ENCODE measurements around the gene METTL25. TPM values are rescaled to one million over a fixed set of nuclear protein-coding genes. Genes with fewer than 3 reads are reported as not detected.

The METTL25 gene
- total RNA-seq, 1 experiment from 2014 or later: 11.6 TPM

- no peak overlapping the region for H4K91ac ChIP-seq (ENCODE audit: insufficient read length, low read depth, low read length)
- no peak overlapping the region for H3K4ac ChIP-seq (ENCODE audit: low read depth, low read length)
- H2BK12ac ChIP-seq (ENCODE audit: insufficient read length, low read depth, low read length): no peak overlapping the region
- H3K18ac ChIP-seq (ENCODE audit: insufficient read length, low read depth, low read length): no peak overlapping the region
- no peaks in the 10 kb centered on the region for H3K27me3 ChIP-seq (ENCODE audit: insufficient read depth, low read length)
- H2AFZ ChIP-seq (ENCODE audit: low read length): no peak overlapping the region
- H4K5ac ChIP-seq (ENCODE audit: insufficient read length, low read depth, low read length): no peak overlapping the region
- H3K79me1 ChIP-seq (ENCODE audit: insufficient read depth, low read depth, low read length, poor library complexity, severe bottlenecking): no peaks in the 10 kb centered on the region
- H3K27ac ChIP-seq (ENCODE audit: insufficient read length, low read depth, low read length): no peak overlapping the region
- Mint-ChIP-seq H3K36me3 (ENCODE audit: insufficient read depth in 1 of 3, low read depth in 3 of 3) (peaks cover 35 to 46% (median 36%) of the 10 kb centered on the region in 3 experiments), H3K27me3 (ENCODE audit: low read depth) (no peaks in the 10 kb centered on the region), H3K9me3 (peaks cover 12 to 26% of the 10 kb centered on the region in 2 experiments), H3K27ac (no peak overlapping the region), H3K4me1 (peaks cover 15 to 21% of the 10 kb centered on the region in 2 experiments), H3K4me3 (no peak overlapping the region)
- H3K56ac ChIP-seq (ENCODE audit: insufficient read length, low read depth, low read length): no peak overlapping the region
- no peaks in the 10 kb centered on the region for H3K4me1 ChIP-seq (ENCODE audit: insufficient read depth, low read length)
- no CpG with 5 or more reads among the region's 2 CpGs for WGBS (ENCODE audit: extremely low coverage, insufficient read length, low lambda C conversion rate)
- H2BK15ac ChIP-seq (ENCODE audit: low read depth, low read length): no peak overlapping the region
- no peak overlapping the region for H4K8ac ChIP-seq (replicated peaks; ENCODE audit: insufficient read length, low read depth, low read length)
- no peaks in the 10 kb centered on the region for H3K9me3 ChIP-seq (ENCODE audit: control insufficient read depth, low read depth, low read length)
- H3K79me2 ChIP-seq (ENCODE audit: insufficient read depth, low read length): no peaks in the 10 kb centered on the region
- no peak overlapping the region for H3K4me2 ChIP-seq (ENCODE audit: insufficient read depth, insufficient read length, low read length)
- H3K14ac ChIP-seq (ENCODE audit: insufficient read depth, low read length): no peak overlapping the region
- H4K20me1 ChIP-seq (ENCODE audit: control insufficient read depth, insufficient read depth, insufficient read length): no peaks in the 10 kb centered on the region
- no peak for DNase-seq
- H3K9ac ChIP-seq (ENCODE audit: extremely low read depth, insufficient read length, low read length): no peak overlapping the region
- H2BK5ac ChIP-seq (ENCODE audit: insufficient read length, low read length): no peak overlapping the region
- no peak overlapping the region for H3K23ac ChIP-seq (ENCODE audit: insufficient read length, low read depth, low read length)
- H2BK120ac ChIP-seq (ENCODE audit: low read depth, low read length, poor library complexity, severe bottlenecking): no peak overlapping the region
- no peak overlapping the region for H3T11ph ChIP-seq (ENCODE audit: low read length)
- H2BK20ac ChIP-seq (ENCODE audit: low read depth, low read length, poor library complexity, severe bottlenecking): no peak overlapping the region
- TF ChIP-seq, protein P1, sequence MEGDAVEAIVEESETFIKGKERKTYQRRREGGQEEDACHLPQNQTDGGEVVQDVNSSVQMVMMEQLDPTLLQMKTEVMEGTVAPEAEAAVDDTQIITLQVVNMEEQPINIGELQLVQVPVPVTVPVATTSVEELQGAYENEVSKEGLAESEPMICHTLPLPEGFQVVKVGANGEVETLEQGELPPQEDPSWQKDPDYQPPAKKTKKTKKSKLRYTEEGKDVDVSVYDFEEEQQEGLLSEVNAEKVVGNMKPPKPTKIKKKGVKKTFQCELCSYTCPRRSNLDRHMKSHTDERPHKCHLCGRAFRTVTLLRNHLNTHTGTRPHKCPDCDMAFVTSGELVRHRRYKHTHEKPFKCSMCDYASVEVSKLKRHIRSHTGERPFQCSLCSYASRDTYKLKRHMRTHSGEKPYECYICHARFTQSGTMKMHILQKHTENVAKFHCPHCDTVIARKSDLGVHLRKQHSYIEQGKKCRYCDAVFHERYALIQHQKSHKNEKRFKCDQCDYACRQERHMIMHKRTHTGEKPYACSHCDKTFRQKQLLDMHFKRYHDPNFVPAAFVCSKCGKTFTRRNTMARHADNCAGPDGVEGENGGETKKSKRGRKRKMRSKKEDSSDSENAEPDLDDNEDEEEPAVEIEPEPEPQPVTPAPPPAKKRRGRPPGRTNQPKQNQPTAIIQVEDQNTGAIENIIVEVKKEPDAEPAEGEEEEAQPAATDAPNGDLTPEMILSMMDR (conservative IDR thresholded peaks at IDR 0.05): no peak
- no peak overlapping the region for H2AK5ac ChIP-seq (ENCODE audit: insufficient read length, low read length)
- no peaks in the 10 kb centered on the region for H3K23me2 ChIP-seq (ENCODE audit: insufficient read length, low read depth, low read length, poor library complexity, severe bottlenecking)
These were observed 16.9 kb downstream of the METTL25 start for GRCh38 chr12:82375201-82375600.
